Amniotic epithelial cell (primary cell): ENCODE results near the gene SLC26A6.
A peak's percentile ranks its signal among the peaks of the same experiment; 100 is the strongest.

Experiments used
- DNase-seq: peaks from one replicate; pipeline ENCODE4 v3.0.0-alpha.2; 2010; ENCODE audit warnings: low read depth

SLC26A6 gene

DNA sequence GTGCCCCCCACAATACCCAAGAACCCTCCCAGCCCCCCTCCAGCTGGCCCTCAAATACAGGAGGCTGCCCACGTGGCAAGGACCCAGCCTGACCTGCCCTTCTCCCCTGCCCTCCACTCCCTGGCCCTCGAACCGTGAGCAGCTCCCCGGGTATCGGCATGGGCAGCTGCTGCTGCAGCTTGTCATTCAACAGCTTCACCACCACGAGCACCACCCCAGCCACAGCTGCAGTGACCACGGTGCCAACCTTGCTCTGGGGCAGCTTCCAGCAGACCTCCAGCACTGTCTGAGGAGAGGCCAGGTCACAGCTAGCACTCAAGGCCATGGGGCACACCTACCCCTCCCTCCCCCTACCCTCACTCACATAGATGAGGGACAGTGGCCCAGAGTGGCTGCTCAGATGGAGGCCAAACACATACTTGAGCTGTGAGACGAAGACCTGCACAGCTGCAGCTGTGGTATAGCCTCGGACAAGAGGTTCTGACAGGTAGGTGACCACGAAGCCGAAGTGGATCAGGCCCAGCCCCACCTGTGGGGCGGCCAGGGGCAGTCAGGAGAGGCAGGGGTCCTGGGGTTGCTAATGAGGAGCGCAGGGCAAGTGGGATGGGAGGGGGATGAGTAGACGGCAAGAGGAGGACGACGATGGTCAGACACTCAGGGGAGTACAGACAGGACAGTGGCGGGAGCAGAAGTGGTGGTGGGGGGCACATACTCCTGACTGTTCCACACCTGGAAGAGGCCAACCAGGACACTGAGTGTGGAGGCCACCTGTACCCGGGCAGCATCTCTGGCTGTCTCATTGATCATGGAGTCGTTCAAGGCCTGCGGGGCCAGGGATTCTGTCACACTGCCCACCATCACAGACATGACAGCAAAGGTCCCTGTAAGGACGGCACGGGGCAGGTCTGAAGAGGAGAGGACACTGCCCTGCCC is 3.5 kb downstream of the SLC26A6 start:
- DNase-seq = no peak

DNA sequence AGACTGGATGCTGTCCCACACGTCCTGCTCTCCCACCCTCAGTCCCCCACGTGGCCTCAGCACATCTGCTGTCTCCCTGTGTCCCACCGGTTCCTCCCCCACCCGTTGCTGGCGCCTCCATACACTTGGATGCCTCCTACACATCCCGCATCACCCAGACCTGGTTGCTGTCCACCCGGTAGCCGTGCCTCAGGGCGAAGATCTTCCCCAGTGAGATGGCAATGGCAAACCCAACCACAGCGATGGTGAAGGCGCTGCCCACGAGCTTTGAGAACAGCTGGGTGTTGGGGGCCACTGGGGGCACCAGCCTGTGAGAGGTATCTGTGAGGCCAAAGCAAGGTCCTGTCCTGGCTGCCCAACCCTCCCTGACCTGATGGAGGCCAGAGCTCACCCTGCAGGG is 4.4 kb downstream of the SLC26A6 start:
- DNase-seq = no peak

DNA sequence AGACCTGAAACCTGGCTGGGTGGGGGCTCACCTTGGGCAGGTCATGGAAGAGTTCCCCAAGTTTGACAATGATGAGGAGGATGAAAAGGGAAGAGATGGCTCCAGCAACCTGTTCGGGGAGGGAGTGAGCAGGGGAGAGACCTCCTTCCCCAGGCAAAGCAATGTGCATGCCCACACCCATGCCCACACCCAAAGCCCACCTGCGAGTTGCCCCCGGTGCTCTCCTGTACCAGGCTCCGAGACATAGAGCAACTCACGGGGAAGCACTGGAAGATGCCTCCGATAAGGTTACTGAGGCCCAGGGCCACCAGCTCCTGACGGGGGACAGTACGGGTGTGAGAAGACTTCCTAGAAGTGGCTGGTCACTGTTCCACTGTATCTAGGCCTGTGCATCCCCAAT is 4.9 kb downstream of the SLC26A6 start:
- DNase-seq = no peak

DNA sequence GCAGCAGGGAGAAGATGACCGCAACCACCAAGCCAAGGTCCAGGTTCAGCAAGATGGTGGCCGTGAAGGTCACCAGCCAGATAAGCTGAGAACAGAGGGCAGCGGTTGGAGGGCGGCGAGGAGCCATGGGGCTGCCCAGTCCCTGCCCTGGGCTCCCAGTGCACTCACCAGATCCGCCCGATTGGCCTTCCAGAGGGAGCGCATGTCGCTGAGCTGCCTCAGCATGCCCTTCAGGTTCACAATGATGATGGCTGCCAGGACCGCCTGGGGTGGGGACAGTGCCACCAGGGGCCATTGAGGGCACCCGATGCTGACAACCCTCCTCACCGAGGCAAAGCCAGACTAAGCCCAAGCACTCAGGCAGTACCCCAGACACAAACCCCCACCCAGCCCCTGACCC is 5.4 kb downstream of the SLC26A6 start:
- DNase-seq = no peak

DNA sequence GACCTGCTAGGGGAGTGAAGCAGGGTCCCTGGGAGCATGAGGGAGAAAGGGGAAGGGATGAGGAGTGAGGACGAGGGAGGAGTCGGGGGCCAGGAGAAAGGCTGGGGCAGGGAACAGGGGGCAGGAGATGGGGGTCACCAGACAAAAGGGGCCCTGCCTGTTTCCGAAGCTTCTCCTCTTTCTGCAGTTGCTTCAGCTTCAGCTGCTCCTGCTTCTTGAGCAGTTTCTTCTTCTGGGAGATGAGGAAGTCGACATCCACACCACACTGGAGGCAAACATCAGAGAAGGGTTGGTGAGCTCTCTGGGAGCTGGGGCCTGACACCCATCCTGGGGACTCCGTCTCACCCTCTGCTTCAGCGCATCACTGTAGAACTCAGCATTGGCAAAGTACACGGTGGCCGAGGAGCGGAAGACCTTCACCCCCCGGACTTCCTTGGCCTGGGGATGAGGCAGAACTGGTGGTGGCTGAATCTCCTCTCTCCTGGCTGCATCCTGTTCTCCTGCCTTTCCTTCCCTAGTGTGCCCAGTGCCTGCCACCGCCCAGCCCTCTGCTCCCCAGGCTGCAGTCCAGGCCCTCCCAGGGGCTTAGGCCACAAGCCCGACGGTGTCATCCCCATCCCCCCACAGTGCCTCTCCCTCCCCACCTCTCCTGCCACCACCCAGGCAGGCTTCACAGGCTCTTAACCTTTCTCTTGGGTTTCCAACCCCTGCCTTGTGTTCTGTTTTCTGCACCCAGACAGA is 6.8 kb downstream of the SLC26A6 start:
- DNase-seq = no peak

DNA sequence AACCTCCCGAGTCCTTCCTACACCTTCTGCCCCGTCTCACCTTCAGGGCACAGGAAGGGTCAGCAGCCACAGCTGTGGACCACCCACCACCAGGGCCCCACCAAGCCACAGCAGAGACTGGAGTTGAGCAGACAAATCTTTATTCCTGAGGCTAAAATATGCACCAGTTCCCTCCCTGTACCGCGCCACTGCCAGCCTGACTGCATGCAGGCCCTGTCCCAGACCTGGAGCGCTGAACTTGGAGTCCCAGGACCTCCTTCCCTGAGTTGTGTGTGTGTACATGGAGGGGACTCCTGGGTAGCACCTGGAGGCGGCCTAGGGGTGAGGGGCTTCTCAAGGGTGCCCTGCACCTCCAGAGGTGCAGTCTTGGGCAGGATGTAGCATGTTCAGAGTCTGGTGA is 9.7 kb downstream of the SLC26A6 start:
- DNase-seq = no peak

DNA sequence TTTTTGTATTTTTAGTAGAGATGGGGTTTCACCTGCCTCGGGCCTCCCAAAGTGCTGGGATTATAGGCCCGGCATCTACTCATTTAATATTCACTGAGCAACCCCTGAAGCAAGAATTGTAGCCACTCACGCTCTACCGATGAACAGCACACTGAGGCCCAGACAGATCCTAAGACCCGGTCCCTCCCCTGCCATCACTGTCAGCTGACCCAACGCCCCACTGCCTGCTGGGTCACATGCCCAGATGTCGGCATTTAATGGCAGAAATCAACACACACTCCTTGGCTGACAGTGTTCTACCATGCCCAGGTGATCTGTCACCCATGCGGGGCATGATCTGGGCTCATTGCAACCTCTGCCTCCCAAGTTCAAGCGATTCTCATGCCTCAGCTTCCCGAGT is 10.5 kb downstream of the SLC26A6 start:
- no peak for DNase-seq

DNA sequence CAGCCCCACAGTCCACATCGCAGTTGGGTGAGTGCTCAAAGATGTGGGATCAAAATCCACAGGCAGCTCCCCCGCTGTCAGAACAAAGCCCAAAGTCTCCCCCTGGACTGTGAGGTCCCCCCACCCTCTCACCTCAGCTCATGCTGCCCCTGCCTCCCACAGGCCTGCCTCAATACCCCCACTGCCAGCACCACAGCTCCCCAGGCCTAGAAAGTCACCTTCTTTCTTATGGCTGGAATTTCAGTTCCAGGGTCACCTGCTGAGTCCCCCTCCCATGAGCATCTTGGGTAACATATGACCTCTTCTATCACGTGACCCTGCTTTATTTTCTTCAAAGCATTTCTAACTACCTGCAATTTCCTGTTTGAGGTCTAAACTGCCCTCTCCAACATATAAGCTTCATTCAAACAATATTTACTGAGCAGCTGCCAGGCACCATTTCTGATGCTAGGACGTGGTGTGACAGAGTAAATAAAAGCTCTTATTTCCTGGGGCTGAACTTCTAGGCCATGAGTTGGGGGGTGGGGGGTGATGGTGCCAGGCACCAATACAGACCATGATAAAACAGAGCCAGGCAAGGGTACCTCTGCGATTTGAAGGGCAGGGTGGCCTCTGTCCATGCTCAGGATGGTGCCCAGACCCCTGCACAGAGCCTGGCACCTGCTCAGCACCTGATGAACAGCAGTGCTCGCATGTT is 11.3 kb downstream of the SLC26A6 start:
- DNase-seq = no peak

DNA sequence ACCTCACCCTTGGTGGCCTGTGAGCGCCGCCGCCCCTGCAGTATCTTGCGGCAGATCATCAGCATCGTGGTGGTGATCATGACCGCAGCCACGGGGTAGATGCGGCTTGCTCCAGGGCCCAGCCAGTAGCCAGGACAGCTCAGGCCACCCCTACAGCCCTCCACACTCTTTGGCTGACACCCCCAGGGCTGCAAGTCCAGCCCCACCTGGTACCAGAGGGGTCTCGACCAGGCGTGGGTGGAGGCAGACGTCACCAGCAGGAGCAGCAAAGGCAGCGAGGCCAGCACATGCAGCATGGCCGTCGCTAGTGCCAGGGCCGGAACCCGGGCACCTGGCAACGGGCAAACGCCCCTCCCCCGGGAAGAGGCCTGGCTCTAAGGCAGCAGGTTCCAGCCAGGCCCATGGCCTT is 13.8 kb downstream of the SLC26A6 start, which contains the start of gene TMEM89:
TMEM89 (minus strand) TSS at position 309 of the 409 bp plus-strand sequence; CDS start at position 296, 13 bp downstream.
- DNase-seq = no peak

DNA sequence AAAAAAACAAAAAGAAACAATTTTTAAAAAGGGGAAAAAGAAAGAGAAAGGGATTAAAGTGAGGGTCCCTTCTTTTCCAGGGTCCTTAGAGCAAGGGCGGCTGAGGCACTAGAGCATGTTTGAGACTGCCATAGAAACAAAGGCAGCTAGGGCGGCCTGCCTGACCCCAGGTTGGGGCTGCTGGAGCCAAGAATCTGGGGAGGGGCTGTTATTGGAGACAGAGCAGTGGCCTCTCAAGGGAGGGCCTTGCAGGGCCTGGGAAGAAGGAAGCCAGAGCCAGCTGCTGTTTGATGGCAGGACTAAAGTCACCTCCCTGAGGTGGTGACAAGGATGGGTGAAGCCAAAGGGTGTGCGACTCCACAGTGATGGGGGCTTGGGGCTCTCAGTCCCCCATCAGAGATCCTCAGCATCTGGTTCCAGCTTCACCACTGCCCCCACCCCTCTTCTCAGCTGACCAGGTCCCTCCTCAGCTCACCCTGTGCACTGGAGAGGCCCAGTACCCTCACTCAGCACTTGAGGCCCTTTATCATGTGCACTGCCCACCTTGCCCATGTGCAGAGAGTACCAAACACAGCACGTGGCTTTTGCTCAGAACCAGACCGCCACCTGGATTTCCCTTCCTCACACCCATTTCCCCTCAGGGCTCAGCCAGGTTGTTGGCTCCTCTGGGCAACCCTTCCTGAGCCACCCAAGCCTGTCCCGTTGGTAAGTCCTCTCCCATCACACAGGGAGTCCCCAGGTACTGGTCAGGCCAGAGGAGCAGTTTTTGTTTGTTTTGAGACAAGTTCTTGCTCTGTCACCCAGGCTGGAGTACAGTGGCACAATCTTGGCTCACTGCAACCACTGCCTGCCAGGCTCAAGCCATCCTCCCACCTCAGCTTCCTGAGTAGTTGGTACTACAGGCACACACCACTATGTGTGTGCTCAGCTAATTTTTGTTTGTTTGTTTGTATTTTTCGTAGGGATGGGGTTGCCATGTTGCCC is 15.4 kb downstream of the SLC26A6 start:
- DNase-seq = no peak

DNA sequence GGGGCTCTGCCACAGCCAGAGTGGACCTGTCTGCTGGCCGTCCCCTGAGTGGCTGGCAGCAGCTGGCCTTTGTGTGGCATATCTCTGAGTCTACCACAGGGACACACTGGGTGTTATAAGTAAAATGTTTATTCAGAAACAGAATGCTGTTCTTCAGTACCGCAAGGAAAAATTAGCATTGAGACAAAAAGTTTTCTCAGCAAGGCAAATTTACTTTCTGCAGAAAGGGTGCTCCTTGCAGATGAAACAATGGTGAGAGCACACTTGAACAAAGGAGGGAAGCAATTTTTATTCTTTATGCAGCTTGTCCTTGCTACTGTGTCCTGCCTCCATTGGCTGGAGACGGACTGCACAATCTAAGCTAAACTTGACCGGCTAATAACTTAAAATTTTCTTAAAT is 17.7 kb downstream of the SLC26A6 start:
- no peak for DNase-seq

DNA sequence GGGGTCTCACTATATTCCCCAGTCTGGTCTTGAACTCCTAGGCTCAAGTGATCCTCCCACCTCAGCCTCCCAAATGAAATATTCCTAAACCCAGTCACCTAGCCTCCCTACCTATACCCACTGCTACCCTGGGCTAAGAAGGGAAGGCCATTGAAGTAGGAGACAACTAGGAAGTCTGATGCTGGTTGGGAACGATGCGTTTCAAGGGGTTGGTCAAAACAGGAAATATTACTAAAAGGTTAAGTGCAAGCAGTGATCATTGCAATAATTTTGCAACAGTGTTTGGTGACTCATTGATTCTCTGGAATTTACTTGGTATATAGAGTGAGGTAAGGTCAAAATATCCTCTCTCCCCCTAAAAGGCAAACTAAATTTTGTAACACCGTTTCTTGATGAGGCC is 21.2 kb downstream of the SLC26A6 start:
- peak; percentile 81 for DNase-seq

DNA sequence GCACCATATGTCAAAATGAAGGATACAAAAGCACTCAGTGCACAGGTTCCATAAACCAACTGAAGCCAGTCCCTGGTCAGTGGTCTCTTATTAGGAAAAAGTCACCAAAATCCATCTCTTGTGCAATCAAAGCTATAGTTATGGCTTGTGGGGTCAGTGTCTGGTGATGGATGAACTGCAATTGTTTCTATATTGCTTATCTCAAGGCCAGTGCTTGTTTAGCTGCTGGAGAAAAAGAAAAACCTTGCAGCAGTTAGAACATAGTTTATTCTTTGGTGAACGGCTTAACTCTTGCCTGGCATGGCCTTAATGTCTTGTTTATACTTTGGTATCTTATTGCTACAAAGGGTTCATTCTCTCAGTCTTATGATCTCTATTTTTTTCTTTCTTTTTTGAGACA is 23.0 kb downstream of the SLC26A6 start:
- peak; percentile 37 for DNase-seq

DNA sequence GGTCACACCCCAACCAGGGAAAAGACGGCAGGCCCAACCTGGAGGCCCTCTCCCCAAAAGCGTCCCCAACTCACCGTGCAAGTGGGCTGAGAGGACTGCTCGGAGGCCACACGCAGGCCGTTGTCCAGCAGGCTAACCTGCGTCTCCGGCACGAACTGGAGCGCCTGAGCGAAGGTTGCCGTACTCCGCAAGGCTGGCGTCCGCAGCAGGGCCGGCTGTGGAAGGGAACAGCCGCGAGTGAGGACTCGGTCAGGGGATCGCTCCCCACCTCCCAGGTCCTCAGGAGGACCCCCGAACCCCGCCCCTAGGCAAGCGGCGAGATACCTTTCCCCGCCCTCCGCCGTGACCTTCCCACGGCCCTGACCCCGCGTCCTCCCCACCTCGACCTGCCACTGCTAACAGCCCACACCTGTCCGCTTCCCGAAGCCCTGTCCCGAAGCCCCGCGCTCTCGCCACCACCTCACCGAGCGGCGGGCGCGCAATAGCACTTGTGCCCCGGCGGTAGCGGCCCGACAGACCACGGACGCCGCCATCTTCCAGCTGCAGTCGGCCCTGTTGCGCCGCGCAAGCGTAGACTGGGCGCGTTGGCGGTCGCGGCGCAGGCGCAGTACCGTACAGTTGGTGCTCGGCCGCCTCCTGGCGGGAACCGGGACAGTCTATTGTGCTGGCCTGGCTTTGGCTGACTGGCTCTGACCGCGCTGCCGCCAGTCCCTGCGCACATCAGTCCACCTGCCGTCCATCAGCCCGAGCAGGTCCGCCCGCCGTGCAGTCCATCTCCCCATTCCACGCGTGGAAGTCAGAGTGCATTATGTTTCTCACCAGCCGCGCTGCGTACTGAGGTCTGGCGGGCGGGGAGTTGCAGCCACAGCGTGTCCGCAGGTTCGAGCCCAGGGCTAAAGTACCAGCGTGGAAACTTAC is 25.9 kb downstream of the SLC26A6 start, which contains the start of gene UQCRC1:
UQCRC1 (minus strand) TSS at position 559 of the 918 bp plus-strand sequence; CDS start at position 533, 26 bp downstream.
- peak; percentile 84 for DNase-seq

DNA sequence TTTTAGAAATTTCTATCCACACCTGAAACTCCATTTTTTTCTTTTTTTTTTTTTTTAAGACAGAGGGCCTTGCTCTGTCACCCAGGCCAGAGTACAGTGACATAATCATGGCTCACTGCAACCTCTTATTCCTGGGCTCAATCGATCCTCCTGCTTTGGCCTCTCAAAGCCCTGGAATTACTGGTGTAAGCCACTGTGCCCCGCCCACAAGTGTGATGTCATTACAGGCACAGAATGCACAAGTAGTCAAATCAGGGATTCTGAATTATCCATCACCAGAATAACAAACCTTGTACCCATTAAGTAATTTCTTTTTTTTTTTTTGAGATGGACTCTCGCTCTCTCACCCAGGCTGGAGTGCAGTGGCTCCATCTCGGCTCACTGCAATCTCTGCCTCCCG is 27.7 kb downstream of the SLC26A6 start:
- DNase-seq = no peak

DNA sequence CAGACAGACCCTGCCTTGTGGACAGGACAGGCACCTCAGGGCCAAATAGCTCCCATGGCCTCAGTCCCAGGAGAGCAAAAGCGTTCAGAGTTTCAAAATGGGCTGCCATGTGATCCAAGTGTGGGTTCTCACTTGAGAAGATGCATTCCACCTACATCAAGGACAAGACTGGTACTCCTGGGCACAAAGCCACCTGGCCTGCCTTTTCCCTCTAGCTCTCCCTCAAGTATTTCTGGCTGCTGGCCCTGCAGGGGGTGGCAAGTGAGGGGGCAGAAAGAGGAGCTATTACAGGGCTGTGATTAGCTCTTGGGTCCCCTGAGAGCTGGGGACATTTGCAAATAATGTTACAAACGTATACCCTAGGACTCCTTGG is 33.7 kb downstream of the SLC26A6 start:
- no peak for DNase-seq

DNA sequence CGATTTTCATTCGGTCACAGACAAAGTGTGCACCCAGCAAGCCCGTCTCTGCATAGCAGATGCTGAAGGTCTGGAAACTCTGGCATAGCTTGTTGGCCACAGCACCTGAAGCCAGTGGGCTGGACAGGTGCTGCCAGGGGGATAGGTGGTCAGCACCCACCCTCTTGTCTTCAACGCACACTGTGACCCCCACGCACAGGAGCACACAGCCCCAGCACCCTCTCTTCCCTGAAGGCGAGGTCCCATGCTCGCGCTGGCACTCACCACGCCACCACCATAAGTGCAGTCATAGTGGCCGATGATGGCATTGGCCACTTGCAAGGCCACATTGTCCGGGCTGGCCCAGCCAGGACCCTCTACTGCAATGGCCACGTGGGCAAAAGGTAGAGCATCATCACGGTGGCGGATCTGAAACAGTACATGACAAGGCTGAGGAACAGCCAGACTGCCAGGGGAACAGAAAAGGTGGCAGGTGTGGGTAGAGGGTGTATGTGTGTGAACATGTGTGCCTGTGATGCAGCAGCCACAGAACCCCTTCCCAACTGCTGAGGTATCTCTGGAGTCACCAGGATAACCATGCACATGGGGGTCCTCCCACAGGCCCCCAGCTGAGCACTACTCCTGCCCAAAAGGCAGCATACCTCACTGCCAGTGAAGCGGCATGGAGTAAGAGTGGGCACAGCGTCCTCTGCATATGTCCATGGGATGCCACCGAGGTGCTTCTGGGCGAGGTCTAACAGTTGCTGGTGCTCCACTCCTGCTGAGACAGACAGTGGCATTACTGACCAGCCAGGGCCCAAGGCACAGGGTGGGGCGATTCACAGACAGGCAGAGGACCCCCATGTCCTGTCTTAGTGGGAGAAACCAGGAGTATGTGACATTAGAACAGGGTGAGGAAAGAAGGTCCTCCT is 34.3 kb downstream of the SLC26A6 start:
- no peak for DNase-seq

DNA sequence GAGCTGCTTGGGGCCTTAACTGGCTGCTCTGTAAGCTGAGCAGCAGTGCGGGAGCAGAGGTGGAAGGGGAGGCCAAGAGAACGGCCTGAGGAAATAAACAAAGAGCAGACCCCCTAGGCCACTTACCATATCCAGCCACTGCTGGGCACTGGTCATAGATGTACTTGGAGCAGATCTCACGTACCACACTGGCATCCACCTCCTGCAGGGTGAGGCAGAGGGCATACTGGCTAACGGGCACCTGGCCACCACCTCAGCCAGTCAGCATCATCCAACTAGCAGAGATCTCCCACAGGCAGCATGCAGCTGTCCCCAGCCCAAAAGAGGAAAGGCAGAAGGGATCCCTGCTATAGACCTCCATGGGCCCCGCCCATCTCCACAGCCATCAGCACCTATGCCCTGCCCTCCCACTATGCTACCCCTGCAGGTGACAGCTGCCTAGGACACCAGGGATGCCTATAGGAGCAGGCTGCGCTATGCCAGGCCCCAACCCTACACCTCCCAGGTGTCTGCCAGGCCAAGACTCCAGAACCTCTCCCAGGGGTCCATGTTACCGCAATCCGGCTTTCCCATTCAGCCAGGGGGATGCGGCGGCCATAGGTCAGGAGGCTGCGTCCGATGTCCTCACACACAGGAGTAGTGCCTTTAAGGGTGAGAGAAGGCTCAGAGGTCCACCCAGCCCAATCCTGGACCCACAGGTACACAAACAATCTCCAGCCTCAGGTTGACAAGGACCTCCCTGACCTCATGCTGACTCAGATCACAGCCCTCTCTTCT is 35.6 kb downstream of the SLC26A6 start:
- no peak for DNase-seq
